T-helper 1 cell (primary cell): ENCODE measurements around the gene THRA.

Source experiments
- DNase-seq, 5 donors: peaks; one replicate each; pipeline ENCODE4 v3.0.0-alpha.2; 2012 to 2020

Gene THRA

DNA sequence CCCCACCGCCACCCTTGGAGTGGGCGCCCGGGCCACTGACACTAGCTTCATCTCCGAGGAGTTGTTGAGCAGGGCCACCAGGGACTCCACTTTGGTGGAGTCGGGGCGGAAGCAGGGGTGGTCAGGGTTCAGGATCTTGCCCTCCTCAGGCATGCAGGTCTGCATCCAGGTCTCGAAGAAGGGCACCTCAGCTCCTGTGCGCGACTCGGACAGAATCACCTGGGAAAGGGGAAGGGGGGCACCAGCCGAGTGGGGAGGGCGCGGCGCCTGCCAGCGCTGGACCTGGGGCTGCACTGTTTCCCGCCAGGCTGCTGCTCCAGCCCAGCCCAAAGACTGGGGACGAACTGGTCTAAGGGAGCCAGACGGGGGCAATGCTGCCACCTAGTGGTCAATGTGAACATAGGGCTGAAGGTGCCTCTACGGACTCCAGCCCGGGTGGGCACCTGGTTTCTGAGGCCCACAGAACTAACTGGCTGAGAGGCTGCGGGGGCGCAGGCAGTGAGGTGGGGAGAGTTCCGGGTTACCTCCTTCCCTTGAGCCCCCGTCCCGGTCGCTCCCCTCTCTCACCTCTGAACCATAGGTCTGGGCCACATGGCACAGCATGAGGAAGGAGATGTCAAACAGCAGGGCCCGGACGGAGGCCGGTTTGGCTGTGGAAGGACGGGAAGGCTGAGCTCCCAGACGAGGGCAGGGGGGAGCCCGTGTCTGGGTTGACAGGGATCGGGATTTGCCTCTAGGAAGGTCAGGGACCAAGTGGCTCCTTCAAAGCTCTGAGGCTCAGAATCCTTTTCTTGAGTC is 35.8 kb upstream of the THRA start:
- peak; percentile 63 to 75 (median 67) for DNase-seq

DNA sequence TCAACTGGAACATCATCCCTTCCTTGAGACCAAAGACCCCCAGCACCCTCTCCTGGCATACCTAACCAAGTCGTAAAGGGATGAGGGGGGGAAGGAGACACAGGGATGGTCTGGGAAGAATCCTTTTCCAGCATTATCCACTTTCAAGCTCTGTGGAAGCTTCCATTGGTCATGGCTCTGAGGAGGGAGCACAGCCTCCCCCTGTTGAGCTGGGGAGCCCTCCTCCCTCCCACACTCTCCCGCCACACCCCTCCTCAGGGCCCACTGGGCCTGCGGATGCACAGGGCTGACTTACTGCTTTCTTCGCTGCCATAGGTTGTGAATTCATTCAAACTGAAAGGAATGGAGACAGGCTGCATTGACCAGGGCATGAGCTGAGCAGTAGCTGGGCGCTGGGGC is 35.2 kb upstream of the THRA start:
- DNase-seq, result no peak

- no peak for DNase-seq
Observed at GRCh38 chr17:40028595-40028994, 34.2 kb upstream of the THRA start.

DNA sequence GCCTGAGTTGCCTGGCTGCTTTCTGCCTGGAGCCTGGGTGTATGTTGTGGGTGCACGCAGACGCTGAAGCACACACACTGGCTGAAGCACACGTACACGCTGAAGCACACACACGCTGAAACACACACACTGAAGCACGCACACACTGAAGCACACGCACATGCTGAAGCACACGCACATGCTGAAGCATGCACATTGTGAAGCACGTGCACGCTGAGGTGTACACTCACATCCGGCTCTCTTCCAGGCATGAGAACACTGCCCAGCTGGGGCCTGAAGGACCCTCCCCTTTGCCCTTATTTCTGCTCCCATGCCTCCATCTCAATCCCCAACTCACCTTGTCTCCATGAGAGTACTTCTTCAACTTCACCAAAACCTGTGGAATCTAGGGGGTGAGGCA is 31.1 kb upstream of the THRA start:
- no peak for DNase-seq

DNA sequence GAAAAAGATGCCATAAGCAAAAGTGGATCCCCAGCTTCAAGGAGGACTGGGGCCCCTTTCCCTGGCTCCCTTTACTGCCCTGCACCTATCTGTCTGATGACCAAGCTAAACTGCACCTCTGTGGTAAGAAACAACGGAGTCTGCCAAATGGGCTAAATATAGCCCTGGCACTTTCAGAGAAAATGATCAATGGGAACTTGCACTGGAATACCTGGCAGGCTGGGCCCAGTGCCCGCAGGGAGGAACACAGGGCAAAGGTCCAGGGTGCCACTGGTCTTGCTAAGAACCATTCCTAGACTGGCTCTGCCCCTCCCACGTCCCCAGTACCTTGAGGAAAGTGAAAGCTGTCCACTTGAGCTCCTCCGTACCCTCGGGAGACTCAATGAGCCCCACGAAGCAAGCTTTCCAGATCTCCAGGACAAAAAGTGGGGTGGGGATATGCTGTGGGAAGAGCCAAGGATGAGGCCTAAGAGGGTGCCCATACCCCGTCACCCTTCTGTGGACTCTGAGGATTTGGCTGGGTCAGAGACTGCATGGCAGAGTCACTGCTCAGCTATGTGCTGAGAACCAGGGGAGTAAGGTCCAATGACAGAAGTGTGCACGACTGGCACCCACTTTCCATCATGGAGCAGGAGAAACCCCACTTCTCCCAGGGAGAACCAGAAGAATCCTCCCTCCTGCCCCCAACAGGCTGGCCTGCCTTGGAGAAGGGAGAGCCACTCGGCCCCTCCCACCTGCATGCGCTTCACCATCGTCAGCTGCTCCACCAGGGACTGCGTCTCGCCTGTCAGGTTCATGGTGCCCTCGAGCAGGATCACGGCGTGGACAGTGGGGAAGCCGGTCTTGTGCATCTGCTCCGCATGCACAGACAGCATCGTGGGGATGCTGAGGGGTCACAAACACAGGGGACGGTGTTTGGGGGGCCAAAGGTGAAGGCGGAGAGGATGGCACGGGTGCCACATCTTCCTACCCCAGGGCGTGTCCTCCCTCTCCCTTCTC is 30.1 kb upstream of the THRA start:
- DNase-seq, result no peak

DNA sequence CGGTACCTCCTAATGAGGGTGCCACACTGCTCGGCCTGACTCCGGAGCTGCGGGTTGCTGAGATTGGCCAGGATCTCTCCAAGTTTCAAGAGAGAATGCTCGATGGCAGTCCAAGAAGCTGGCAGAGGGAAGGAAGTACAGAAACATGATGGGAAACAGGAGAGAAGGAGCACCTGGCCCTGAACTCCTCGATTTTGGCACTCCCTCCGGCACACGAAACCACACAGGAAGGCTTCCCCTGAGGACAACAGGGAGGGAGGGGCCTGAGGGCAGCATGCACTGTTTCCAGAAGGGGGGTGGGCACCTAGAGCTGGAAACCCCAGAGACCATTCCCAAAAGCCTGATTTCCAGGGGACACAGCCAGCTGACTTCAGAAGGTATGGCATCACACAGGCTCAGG is 29.4 kb upstream of the THRA start:
- no peak for DNase-seq

DNA sequence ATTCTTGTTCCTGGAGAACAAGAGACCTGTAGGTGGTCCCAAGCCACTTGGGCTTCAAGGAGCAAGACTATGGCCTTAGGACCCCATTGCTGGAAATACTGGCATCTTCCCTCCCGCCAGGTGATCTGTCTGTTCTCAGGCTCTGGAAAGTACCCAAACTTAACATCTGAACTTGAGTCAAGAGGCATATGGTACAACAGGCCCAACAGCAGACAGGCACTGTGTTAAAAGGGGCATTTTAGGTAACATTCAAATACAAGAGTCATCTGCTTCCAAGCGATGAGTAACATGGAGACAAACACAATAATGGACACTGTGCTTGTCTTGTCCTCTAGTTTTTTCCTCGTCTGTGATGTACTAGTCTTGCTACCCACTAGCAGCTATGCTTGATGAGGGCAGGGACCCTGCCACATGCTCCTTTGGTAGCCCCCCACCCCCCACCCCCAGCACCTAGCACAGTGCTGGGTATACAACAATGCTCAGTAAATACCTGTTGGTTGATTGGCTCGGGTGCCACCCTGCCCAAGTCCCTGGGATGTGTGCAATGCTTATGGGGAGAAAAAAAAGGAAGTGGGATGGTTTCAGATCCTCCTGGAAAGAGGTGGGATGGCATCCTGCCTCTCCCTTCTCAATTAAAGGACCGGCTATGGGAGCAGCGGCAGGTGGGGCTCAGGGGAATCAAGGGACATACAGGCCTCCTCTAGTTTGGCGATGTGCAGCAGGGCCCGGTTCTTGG is 28.2 kb upstream of the THRA start:
- no peak for DNase-seq

GRCh38 chr17:40035162-40035559 is 27.6 kb upstream of the THRA start:
- no peak for DNase-seq

- no peak for DNase-seq
Observed at GRCh38 chr17:40038882-40039513, 23.8 kb upstream of the THRA start.

GRCh38 chr17:40041196-40041595 is 21.6 kb upstream of the THRA start:
- no peak for DNase-seq

GRCh38 chr17:40056379-40057015 is 6.3 kb upstream of the THRA start:
- no peak for DNase-seq

GRCh38 chr17:40058186-40058784 is 4.5 kb upstream of the THRA start:
- DNase-seq, result no peak

- DNase-seq, result no peak
Observed at GRCh38 chr17:40058865-40059264, 3.9 kb upstream of the THRA start.

DNA sequence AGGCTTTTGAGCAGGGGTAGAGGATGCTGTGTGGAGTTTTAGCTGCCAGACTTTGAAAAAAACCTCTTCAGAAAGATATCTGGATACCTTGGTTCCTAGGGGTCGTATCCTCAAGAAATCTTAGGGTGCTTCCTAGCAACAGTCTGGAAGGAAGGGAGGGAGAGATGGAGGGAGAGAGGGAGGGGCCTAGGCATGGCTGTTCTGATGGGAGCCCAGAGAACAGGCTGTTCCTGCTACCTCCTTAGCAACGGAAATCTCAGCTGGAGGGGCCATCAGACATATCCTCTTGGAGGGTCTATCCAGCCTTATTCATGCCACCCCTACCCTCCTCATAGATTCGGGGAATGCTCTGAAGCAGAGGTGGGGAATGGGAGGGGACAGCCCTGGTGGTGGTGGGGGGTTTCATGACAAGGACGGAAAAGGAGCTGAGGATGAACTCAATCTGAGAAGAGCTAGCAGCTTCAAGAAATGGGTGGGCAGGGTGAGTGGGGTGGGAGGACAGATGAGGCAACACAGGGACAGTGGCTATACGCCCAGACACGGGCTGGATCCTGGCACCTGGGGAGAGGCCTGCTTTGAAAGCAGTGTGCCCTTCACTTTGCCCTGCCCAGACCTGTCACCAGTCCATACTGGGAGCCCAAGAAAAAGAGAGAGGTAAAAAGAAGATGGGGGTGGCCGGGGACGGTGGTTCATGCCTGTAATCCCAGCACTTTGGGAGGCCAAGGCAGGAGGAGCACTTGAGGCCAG is 2.9 kb upstream of the THRA start:
- DNase-seq, result no peak

DNA sequence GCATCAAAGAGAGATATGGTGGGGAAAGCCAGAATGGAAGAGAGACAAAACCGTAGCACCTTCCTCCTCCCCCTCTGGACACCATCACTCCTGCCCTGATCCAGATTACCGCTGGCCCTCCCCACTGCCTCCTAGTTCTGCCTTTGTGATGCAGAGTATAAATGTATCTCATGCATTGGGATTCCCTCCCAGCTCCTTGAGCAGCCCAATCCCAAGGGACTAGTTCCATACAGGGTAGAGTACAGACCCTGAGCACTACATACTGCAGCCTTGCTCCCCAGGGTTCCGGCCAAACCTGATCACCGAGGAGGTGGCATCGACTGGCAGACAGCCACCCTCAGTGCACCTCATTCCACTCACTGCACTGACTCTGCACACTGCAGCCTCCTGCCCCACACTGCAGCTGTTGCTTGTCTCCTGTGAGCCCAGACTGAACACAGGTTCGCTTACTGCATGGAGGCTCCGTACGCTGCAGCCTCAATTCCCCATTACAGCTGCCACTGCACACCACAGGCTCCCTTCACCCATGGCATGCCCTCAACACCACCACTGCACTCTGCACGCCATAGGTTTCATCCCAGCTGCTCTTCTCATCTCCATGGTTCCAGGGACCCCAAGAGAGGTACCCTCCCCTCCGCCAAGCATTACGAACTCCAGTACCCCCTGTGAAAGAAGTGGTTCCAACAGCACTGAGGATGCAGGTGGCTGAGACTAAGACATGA is 1.7 kb upstream of the THRA start:
- no peak for DNase-seq

- no peak for DNase-seq
Observed at GRCh38 chr17:40061609-40062038, 1.1 kb upstream of the THRA start.

- peak in 1 of 5 donors; percentile 14 for DNase-seq
Observed at GRCh38 chr17:40063187-40063771, 514 bp downstream of the THRA start.

- no peak for DNase-seq
Observed at GRCh38 chr17:40063901-40064531, 1.3 kb downstream of the THRA start.
